VCaP (cell line): ENCODE data around the gene PHLPP1.

Source experiments
- H3K27ac ChIP-seq: fragments of 450-650 bp; 2 replicates; pipeline ENCODE4 v1.5.1; 2017
- TF ChIP-seq, protein P1 (sequence below): fragments of 450-650 bp; conservative IDR thresholded peaks from 2 replicates; pipeline ENCODE4 v1.5.1; 2017; ENCODE audit warnings: mild to moderate bottlenecking, moderate library complexity

Gene PHLPP1

DNA sequence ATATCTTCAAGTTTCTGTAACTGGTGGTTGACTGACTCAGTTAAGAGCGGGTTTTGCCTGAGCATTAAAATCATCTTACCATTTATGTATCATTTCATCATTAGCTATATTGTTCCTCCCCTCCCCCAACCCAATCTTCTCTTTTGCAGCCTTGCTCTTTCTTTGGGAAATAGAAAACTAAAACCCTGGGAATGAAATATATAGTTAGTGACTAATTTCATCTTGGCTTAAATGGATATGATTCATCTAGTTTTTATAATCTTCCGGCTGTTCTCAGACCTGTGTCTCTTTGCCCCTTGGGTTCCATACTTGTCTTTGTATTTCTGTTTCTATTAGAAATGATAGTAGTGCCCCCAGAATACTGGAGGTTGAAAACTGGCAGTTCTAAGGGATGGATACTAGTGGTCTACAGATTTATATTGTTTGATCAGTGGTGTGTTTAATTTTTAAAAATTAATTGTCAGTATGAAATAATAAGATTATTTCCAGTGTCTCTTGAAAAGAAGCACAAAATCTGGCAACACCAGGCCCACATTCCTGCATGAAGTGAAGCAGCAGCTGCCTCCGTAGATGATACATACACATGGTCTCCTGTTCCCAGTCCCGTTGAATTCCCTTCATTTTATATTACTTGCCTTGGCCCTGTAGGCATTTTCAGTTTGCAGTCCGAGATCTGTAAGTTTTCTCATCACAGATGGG is 44.5 kb downstream of the PHLPP1 start:
- H3K27ac ChIP-seq: no peak overlapping the region
- TF ChIP-seq, protein P1, sequence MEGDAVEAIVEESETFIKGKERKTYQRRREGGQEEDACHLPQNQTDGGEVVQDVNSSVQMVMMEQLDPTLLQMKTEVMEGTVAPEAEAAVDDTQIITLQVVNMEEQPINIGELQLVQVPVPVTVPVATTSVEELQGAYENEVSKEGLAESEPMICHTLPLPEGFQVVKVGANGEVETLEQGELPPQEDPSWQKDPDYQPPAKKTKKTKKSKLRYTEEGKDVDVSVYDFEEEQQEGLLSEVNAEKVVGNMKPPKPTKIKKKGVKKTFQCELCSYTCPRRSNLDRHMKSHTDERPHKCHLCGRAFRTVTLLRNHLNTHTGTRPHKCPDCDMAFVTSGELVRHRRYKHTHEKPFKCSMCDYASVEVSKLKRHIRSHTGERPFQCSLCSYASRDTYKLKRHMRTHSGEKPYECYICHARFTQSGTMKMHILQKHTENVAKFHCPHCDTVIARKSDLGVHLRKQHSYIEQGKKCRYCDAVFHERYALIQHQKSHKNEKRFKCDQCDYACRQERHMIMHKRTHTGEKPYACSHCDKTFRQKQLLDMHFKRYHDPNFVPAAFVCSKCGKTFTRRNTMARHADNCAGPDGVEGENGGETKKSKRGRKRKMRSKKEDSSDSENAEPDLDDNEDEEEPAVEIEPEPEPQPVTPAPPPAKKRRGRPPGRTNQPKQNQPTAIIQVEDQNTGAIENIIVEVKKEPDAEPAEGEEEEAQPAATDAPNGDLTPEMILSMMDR: no peak

DNA sequence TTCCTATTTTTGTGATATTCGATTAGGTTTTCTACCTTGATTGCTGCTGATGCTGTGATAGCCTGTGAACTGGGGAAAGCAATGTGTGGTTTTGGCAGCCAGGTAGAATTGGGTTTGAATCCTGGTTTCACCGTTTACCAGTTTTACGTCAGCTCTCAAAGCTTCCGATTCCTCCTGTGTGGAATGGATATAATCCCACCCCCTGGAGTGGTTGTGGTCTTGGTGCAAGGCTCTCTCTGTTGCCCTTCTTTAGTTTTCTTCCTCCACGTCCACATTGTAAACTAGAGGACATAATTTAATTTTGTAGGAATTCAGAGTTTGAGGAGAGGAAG is 45.0 kb downstream of the PHLPP1 start:
- TF ChIP-seq, protein P1: no peak
- no peak overlapping the region for H3K27ac ChIP-seq

DNA sequence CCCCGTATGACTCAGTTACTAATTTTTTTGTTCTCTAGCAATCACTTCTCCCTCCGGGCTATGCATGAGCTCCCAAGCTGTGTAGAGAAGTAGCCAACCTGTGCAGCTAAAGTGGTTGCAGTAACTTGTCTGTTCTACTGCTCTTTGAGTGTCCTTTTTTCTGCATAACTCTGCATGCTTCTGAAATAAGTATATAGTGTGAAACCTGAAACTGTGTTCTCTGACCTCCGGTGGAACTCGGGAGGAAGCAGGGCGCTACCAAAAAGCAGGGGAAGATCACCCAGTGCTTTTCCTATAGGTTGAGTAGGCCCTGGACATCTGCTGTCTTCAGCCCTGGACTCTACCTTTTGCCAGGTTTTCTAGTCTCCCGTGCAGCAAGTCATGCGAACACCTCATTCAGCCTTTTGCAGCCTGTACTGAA is 47.8 kb downstream of the PHLPP1 start:
- TF ChIP-seq, protein P1: no peak
- no peak overlapping the region for H3K27ac ChIP-seq

DNA sequence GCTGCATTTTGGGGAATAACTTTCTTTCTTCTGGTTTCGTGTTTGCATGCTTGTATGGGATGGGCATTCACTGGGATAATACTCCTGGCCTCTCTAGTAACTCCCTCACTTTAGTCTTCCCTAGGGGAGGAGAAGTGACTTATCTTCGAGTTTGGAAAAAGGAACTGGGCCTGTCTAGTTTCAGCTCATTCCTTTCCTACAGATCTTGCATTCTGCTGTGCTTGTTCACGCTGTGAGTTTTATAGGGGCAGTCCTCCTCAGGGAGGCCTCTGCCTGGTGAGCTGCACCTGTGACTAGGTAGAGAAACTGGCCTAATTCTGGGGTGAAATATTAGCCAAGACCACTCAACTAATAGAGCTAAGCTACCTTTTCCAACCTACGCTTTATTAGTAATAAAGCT is 50.9 kb downstream of the PHLPP1 start:
- peak overlapping the region; percentile 83 for H3K27ac ChIP-seq
- TF ChIP-seq, protein P1: no peak

DNA sequence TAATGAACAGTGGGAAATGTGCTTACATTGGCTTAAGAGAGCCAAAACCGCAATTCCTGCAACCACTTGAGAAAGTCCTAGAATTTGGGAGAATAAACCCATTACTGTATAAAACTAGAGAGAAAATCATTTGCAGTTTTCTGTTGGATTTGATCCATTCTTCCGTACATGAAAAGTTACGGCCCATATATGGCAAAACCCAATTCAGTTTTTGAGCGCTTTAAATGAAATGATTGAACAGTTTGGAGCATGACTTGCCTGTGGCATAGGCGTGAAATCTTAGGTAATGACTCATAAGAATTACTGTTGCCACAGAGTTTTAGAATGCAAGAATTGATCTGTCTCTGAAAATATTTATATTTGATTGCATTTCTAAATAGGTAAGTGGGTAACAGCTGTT is 52.0 kb downstream of the PHLPP1 start:
- peak overlapping the region; percentile 83 for H3K27ac ChIP-seq
- TF ChIP-seq, protein P1: no peak

DNA sequence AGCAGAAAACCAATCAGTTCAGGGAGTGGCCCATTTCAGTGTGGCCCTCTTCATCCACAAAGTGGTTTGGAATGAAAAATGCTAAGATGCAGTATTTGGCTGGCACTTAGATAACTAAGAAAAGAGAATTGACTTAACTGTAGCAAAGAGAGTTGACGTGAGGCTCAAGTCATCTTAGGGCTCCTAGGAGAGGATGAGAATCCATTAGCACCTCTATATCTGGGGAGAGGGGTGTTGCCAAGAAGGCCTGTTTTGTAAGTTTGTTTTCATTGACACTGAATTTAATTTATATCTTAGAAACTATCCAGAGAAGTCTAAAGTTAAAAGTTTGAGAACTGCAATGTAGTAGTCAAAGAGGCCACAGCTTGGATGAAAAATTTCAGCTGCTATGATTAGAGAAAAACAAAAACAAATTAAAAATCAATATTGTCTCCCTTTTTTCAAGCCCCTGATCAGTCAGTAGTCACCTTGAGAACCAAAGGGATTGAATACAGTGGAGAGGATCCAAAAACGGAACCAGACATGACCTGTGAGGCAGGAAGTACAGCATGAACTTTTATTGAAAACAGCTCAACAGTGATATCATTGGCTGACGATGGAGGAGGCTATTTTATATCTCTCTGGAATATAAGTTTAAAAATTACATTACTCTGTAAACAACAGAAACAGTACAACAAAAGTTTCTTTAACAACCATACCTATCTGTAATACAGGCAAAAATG is 52.7 kb downstream of the PHLPP1 start:
- TF ChIP-seq, protein P1: no peak
- peak overlapping the region; percentile 83 for H3K27ac ChIP-seq

DNA sequence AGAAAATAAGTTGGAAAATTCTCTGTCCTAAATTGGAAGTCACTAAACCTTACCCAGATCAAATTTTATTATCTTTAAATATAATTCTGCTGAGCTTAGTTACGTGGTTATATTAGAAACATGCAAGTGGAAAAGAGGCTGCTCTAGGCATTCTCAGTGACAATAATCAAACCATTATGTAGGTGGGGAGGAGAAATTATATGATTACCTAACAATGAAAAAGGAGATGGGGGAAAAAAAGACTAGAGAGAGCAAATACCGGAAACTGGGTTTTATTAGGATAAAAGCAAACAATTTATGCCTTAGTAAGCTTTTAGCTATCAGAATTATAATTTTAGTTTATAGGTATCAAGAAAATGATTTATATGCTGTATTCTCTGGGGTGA is 53.2 kb downstream of the PHLPP1 start:
- H3K27ac ChIP-seq: peak overlapping the region; percentile 83
- TF ChIP-seq, protein P1: no peak
